ENCODE data around the gene CCL17.
A peak's percentile ranks its signal among the peaks of the same experiment; 100 is the strongest.
"Not testable (repeated sequence)": the region's sequence is repeated elsewhere in the genome, so short reads cannot be mapped to it uniquely, and the experiment has no call there.

The CCL17 gene

GRCh38 chr16:57427824-57428223, 23.3 kb downstream of the CCL17 start:
- no peak for FAIRE-seq
- no peak for DNase-seq (ENCODE audit: insufficient read length, low spot score)

DNA sequence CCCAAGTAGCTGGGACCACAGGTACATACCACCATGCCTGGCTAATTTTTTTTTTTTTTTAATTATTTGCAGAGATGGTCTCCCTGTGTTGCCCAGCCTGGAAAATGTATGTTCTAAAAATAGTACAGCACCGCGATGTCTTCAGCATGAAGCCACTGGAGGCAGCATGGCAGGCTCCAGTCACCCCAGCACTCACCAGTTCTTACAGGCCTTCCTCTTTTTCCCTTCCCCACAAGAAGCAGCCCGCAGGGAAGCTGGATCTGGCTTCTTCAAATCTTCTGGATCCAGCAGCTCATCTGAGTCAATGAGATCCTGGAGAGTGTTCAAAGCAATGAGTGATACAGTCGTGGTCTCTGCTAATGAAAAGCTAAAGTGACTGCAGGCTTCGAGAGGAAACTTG, 26.4 kb downstream of the CCL17 start:
- FAIRE-seq (no peak), DNase-seq (ENCODE audit: insufficient read length, low spot score) (no peak)

- FAIRE-seq (no peak), DNase-seq (ENCODE audit: insufficient read length, low spot score) (no peak)
These were observed 27.9 kb downstream of the CCL17 start for GRCh38 chr16:57432505-57432904.

- DNase-seq (ENCODE audit: insufficient read length, low spot score), result no peak
- FAIRE-seq, result no peak
These were observed 28.4 kb downstream of the CCL17 start for GRCh38 chr16:57432989-57433388.

- no peak for DNase-seq (ENCODE audit: insufficient read length, low spot score)
- FAIRE-seq, result no peak
These were observed 29.4 kb downstream of the CCL17 start for GRCh38 chr16:57434003-57434402.

DNA sequence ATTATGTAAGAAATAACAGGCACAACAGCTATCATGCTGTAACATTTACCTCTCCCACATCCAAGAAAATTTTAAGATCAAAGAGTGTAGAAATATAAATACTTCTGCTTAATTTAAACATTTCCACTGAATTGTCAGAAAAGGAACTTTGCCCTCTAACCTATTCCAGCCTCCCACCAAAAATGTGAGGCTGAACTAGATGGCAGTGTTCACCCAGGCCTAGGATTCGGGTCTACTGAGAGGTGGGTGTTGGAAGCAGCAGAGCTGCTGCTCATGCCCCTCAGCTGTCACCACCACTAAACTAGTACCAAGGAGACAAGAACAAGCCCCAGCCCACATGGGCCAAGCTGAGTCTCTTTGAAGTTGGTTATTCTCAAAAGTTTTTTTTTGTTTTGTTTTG, 31.3 kb downstream of the CCL17 start:
- FAIRE-seq (no peak), DNase-seq (ENCODE audit: insufficient read length, low spot score) (no peak)

DNA sequence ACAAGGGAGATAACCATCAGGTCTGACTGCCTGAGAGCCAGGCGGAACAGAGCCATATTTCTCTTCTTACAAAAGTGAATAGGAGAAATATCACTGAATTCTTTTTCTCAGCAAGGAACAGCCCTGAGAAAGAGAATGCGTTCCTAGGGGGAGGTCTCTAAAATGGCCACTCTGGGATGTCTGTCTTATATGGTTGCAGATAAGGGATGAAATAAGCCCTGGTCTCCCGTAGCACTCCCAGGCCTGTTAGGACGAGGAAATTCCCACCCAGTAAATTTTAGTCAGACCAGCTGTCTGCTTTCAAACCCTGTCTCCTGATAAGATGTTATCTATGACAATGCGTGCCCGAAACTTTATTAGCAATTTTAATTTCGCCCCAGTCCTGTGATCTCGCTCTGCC, 35.4 kb downstream of the CCL17 start:
- FAIRE-seq, result not testable (repeated sequence)

DNA sequence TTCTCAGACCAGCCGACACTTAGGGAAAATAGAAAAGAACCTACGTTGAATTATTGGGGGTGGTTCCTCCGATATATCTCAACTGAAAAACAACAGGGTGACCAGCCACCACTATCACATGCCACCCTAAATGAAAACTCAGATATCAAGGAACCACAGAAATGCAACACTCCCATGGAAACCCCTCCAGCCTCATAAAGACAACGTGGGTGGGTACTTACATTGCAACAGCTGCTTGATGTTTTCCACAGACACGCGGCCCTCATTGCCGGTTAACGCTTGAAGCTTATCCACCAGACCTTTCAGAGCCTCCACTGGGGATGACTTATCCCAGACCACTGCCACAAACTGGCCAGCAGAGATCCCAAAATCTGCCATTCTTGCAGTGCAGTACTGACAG, 36.0 kb downstream of the CCL17 start:
- DNase-seq (ENCODE audit: insufficient read length, low spot score); FAIRE-seq: not testable (repeated sequence)

More for the DNA sequence above, 35.4 kb downstream of the CCL17 start:
- DNase-seq (ENCODE audit: insufficient read length, low spot score), result not testable (repeated sequence)

- no peak for FAIRE-seq
- no peak for DNase-seq (ENCODE audit: insufficient read length, low spot score)
These were observed 40.1 kb downstream of the CCL17 start for GRCh38 chr16:57444711-57445110.

- FAIRE-seq (no peak), DNase-seq (ENCODE audit: insufficient read length, low spot score) (no peak)
These were observed 40.9 kb downstream of the CCL17 start for GRCh38 chr16:57445510-57445909.

GRCh38 chr16:57446531-57447185, 42.1 kb downstream of the CCL17 start:
- peak; percentile 43 for DNase-seq (ENCODE audit: insufficient read length, low spot score)
- FAIRE-seq, result peak; percentile 73

GRCh38 chr16:57447186-57447962, 42.8 kb downstream of the CCL17 start, which contains the start of the genes CIAPIN1 and COQ9:
Gene CIAPIN1, minus strand, starts transcription at chr16:57447385. Its CDS starts 6,457 bp downstream, at chr16:57440928.
Gene COQ9, plus strand, starts transcription at chr16:57447479. Its CDS starts 27 bp downstream, at chr16:57447506.
- peak; percentile 93 for DNase-seq (ENCODE audit: insufficient read length, low spot score)
- peak; percentile 90 for FAIRE-seq

DNA sequence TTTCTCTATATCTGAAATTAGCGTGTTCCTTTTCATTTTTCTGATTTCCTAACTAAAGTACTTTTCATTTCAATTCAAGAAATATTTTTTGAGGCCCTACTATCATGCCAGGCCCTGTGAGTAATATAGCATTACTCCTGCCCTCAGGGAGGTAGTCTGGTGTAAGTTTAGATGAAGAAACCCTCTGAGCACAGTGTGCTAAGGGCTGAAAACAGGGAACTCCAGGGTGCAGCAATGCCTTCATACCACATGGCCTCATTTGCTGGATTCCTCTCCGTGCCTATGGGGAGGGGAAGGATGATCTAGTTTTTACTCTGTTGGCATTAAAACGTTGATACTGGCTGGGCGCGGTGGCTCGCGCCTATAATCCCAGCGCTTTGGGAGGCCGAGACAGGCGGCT, 47.5 kb downstream of the CCL17 start:
- DNase-seq (ENCODE audit: insufficient read length, low spot score) (no peak), FAIRE-seq (no peak)

- peak; percentile 94 for DNase-seq (ENCODE audit: insufficient read length, low spot score)
- FAIRE-seq, result peak; percentile 95
These were observed 57.8 kb downstream of the CCL17 start, which contains the start of gene POLR2C for GRCh38 chr16:57462209-57462977. Gene POLR2C, plus strand, starts transcription at chr16:57462679. Its CDS starts 46 bp downstream, at chr16:57462725.

DNA sequence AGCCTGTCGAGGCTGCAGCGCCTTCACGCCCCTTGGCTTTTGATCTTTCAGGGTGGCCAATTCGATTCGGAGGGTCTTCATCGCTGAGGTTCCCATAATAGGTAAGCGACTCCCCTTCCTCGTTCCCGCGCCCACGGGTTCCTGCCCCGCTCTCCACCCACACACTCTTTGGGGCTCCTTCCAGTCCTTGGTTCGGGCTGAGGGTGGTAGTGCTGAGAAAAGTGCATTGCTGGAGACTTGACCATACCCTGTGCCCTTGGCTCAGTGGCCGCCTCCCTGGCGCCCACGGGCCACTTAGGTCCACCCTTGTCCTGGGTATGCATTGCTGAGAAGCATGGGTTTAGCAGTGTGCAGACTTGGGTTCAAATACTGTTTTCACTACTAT, 58.4 kb downstream of the CCL17 start:
- DNase-seq (ENCODE audit: insufficient read length, low spot score) (no peak), FAIRE-seq (peak; percentile 76)

DNA sequence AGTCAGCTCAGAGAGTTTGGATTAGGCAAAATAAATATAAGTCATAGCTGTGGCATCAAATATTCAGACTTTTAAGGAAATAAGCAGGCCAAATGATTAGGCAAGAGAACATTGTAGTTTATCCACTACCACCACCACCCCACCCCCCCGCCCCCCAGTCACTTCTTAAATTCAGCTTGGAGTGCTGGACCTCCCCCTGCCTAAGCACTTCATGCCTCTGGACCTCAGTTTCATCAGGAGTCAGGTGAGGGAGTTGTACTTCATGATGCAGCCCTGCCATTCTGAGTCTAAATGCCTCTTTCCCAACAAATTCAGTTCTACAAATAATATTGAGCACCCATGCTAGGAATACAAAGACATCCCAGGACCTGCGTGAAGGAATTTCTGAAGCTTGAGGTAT, 60.0 kb downstream of the CCL17 start:
- FAIRE-seq (no peak), DNase-seq (ENCODE audit: insufficient read length, low spot score) (no peak)

All from GM19239 (cell line).